GM19099 (cell line): ENCODE data around the gene PRR7.

Experiments used
- POLR2A ChIP-seq: IDR thresholded peaks from 3 replicates; pipeline ENCODE4 v1.6.1; 2011; ENCODE audit warnings: low read depth; ENCODE audit not compliant: insufficient read length; ENCODE audit errors: extremely low read depth

The PRR7 gene

DNA sequence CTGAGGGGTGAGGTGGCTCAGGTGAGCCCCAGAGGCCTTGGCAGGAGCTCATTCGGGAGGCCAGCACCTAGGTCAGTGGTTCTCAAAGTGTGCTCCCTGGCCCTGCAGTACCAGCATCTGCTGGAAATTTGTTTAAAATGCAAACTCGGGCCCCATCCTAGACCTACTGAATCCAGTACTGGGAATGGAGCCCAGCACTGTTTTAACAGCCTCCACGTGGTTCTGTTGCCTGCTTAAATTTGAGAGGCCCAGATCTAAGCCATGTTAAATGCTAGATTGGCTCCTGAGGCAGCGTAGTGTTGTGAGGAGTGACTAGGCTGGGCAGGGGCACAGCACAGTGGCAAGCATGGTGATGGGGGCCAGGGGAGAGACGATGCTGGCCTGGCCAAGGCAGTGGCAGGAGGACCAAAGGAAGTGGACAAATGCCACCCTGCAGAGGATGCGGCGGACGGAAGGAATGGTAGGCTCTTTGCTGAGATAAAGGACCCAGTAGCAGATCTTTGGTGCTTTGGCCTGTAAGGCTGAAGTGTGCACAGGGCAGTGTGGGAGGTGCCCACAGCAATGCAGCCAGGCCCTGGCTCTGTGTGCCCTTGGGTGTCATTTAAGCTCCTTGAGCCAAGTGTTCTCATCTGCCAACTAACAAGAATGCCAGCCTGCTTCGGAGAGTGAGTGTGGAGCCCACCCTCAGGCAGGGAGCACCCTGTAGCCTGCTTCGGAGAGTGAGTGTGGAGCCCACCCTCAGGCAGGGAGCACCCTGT lies 4.2 kb downstream of the PRR7 start:
- TF ChIP-seq POLR2A = no peak

DNA sequence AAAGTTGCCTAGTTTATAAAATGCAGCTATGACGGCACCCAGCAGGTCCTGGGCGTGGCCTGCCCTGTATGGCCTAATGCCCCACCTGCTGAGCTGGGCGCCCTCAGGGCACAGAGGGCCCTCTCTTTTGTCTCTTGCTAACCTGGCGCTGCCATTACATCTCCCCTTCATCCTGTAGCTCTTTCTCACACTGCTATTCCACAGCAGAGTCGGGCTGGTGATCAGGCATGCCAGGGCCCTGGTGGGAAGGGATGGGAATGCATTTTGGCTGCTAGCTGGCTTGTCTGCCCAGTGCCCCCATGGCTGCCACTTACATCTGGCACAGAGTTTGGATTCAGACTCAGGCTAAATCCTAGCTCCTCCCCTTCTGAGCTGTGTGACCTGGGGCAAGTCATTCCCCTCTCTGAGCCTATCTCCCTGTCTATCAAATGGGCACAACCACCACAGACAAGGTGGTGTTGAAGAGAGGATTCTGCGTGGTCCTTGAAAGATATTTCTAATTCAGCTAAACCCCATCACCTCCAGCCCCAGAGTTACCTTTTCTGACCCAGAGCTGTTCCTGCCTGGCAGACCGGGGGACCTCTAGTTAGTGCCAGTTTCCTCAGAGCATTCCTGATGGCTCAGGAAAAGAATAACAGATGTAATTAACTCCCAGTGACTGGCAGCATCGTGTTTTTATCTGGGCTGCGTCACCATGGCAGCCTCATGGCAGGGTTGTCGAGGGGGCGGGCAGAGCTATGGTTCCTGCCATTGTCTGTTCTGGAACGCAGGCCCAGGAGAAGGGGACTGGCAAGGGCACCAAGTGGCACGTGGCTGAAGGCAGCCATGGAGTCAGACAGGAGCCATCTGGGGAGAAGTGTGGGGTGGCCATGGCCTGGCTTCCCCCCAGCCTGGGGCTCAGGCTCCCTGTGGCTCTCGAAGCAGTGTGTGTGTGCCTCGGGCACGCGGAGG lies 6.3 kb downstream of the PRR7 start:
- no peak for TF ChIP-seq POLR2A

DNA sequence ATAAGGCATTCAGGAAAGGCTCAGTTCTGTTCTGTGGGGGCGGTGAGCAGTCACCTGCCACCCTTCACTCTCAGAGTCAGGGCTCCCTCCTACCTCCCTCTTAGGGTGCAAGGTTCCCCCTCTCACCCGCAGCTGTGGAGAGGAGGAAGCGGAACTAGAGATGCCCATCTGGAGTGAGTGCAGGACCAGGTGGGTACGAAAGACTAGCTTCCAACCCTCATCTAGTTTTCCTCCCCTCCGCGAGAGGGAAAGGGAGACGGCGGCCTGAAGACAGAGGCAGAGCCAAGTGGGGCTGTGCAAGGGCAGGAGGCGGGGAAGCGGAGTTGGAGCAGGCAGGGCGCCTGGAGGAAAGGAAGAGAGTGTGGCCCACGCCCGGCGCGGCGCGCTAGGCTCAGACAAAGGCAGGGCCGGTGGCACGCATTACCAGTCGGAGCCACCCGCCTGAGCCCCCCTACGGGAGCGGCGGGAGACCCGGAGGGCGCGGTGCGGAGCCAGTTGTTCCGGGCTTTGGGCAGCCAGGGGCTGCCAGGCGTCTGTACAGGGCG lies 7.3 kb downstream of the PRR7 start:
- no peak for TF ChIP-seq POLR2A

DNA sequence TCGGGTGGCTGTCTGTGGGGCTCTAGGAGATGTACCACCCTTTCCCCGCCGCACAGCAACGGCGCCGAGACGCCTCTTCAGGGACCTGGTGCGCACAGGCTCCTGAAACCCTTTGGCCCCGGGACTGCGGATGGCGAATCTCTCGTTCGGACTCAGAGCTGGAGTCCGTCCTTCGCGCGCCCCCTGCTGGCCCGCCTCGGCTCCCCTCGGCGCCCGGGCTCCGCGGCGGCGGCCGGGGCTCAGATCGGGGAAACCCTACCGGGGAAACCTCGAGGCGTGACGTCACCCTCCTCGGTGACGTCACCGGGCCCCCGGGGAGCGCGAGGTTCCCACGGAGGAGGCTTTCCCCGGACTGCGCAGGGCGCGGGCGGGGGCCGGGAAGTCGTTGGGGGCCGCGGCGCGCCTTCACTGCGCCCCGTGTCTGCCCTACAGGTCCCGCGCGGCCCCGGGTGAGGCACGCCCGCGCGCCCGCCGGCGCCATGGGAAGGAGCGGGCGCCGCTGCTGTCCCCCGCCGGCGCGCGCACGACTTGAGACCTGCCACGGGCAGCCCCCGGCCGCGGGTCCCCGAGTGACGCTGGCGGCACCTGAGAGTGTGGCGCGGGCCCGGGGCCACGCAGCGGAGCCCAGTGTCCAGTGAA lies 7.9 kb downstream of the PRR7 start:
- no peak for TF ChIP-seq POLR2A

DNA sequence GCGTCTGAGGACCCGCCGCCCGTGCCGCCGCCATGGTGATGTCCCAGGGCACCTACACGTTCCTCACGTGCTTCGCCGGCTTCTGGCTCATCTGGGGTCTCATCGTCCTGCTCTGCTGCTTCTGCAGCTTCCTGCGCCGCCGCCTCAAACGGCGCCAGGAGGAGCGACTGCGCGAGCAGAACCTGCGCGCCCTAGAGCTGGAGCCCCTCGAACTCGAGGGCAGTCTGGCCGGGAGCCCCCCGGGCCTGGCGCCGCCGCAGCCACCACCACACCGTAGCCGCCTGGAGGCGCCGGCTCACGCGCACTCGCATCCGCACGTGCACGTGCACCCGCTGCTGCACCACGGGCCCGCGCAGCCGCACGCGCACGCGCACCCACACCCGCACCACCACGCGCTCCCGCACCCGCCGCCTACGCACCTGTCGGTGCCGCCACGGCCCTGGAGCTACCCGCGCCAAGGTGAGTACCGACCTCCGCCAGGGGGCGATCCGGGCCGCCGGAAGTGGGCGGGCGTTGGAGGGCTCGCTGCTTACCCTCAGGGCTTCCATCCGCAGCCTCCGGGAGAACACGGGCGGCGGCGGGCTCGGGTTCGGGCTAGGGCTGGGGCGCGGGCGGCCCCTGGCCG lies 8.5 kb downstream of the PRR7 start:
- peak; percentile 51 for TF ChIP-seq POLR2A

DNA sequence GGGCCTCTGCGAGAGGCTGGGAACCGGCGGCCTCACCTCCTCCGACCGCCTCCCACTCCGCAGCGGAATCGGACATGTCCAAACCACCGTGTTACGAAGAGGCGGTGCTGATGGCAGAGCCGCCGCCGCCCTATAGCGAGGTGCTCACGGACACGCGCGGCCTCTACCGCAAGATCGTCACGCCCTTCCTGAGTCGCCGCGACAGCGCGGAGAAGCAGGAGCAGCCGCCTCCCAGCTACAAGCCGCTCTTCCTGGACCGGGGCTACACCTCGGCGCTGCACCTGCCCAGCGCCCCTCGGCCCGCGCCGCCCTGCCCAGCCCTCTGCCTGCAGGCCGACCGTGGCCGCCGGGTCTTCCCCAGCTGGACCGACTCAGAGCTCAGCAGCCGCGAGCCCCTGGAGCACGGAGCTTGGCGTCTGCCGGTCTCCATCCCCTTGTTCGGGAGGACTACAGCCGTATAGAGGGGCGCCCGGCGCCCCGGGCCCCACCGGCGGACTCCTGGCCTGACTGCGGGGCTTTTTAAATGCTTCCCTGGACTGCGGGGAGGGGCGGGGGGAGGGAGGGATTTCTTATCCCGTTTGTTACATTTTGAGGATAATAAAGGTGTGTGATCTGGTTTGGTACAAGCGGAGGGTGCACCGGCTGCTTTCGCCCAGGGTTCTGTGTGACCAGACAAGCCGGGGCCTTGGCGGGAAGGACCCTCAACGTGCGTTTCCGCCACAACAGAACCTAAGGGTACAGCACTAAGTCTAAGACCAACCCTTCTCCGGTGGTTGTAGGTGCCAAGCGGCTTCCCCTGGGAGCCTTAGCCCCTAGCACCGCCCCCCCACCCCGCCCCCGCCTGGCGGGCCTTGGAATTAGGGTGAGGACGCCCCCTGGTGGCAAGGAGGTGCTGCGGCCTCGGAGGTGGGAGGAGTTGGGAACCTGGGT lies 9.3 kb downstream of the PRR7 start:
- peak; percentile 49 for TF ChIP-seq POLR2A

DNA sequence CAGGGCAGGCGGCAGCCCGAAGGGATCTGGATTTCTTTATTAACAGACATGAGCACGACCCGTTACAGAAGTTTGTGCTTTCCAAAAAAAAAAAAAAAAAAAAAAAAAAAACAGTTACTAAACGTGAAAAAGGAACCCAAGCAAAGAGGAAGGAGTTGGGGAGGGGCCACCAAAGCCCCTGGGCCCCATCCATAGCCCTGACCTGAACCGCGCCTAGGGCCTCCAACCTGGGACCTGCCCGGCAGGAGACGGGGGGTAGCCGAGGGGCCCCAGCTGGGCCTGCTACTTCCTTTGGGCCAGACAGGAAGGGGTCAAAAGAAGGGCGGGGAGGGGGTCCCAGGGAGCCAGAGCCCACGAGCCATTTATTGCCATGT lies 10.0 kb downstream of the PRR7 start:
- TF ChIP-seq POLR2A = no peak

DNA sequence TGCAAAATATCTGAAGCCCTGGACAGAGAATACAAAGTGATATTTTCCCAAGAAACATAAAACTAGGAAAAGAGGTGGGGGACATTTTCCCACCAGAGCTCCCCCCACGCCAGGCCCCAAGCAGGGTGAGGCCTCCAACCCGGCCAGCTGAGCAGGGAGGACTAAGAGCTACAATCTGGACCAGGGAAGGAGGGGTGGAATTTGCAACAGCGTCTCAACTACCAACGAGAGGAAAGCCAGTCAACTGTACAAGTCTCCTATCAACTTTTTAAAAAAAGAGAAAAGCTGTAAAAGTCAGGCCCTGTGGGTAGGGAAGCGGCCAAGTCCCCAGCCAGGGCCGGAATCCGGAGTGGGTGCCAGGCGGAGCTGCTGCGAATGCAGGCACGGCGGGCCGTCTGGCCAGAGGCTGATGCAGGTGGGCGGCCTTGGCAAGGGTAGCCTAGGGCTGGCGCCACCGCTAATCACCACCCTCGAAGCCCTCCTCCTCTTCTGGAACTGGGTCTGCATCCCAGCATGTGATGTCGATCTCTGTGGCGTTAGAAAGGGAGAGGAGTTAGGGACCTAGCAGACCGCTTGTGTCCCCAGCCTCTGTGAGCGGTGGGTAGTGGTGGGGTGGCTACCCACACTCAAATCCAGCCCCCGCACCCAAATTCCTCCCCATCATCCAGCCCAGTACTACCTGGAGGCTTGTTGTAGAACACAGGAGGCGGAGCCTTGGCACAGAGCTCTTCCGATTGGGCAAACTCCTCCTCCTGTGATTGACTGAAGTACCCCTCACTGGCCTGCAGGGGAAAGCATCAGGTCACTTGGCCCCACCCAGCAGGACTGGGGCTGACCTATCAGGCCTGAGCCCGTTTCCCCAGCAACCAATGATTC lies 10.6 kb downstream of the PRR7 start:
- TF ChIP-seq POLR2A = no peak

DNA sequence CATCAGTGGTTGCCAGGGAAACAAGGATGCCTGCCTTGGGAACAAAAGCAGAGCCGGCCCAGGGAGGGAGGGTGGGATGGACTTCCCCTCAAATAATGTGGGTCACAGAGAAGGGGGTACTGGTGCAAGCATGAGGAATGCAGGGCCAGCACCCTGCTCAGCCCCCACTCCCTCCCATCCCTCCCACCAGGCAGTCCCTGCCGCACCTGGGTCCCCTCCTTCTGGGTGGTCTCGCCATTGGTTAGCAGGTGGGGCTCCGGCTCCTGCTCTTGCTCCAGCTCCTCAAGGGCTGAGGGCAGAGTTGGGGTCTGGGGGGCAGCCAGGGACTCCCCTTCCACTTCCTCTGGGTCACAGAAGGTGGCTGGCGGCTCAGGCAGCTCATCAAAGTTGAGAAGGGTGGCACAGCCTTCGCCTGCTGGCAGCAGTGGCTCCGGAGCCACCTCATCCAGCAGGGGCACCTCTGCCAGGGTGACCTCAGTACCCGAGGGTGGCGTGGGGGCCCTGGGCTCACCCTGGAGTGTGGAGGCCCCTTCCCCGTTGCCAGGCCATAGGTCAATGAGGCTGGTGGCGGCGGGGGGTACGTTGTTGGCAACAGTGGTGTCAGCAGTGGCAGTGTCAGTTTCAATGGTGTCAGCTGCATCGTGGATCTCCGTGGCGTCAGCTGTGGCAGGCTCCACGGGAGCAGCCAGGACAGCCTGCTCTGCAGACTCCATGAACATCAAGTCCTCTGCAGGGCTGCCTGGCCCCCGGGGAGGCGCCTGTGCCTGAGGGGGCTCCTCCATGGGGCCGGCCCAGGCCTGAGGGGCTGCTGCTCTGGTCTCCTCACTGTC lies 11.5 kb downstream of the PRR7 start:
- no peak for TF ChIP-seq POLR2A

DNA sequence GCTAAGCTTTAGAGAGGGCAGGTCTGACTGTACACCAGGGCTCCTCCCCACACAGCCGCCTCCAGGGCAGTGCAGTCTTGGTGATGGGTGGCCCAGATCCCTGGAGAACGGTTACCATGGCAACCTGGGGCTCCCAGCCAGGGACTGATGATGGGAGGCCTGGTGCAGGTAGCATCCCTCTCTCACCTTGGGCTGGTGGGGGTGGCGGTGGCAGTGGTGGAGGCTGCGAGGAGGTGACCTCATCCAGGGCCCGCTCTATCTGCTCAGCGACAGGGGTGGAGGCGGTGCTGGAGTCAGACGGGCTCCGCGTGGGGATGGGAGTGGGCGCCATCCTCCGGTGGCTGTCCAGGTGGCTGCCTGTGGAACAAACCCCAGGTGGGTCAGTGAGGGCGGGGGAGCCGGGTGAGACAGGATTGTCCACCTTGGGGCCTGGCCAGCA lies 12.3 kb downstream of the PRR7 start:
- TF ChIP-seq POLR2A = no peak

DNA sequence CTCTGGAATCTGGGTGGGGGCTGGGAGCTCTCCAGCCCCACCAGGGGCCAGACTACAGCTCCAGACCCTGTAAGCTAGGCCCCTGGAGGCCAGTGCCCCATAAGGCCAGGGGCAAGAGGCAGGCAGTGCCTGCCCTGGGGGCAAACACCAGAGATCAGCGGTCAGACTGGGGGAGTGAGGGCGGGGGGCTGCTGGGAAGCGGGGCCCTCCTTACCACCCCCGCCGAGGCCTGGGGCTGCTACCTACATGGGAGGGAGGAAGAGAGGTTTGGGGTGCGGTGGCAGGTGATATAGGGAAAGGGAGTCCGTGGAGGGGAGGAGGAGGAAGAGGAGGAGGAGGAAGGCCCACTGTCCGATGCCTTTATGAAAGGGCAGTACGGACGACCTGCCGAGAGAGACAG lies 12.7 kb downstream of the PRR7 start:
- TF ChIP-seq POLR2A = no peak
